ENCODE data around the gene GPATCH4.

Gene GPATCH4

GRCh38 chr1:156552518-156552917 is 48.8 kb downstream of the GPATCH4 start:
- H3K27ac ChIP-seq (ENCODE audit: low read depth, low read length): no peak overlapping the region
- H3K4me1 ChIP-seq (ENCODE audit: insufficient read depth, low read length): peaks cover 8% of the 10 kb centered on the region
- H3K36me3 ChIP-seq (ENCODE audit: insufficient read depth, low read length): no peaks in the 10 kb centered on the region
- no peaks in the 10 kb centered on the region for H3K9me3 ChIP-seq (ENCODE audit: low read length)
- no peak overlapping the region for H3K9ac ChIP-seq (ENCODE audit: low read length)
- H3K27me3 ChIP-seq (ENCODE audit: control insufficient read depth in 1 of 2, insufficient read depth in 2 of 2, low read length in 2 of 2): no peaks in the 10 kb centered on the region
- H3K4me3 ChIP-seq (ENCODE audit: low read depth in 1 of 2, low read length in 2 of 2): no peak overlapping the region

- no peak overlapping the region for H3K9ac ChIP-seq (ENCODE audit: low read length)
- H3K36me3 ChIP-seq (ENCODE audit: insufficient read depth, low read length): no peaks in the 10 kb centered on the region
- H3K27me3 ChIP-seq (ENCODE audit: control insufficient read depth in 1 of 2, insufficient read depth in 2 of 2, low read length in 2 of 2): no peaks in the 10 kb centered on the region
Observed at GRCh38 chr1:156551869-156552268, 49.4 kb downstream of the GPATCH4 start.

DNA sequence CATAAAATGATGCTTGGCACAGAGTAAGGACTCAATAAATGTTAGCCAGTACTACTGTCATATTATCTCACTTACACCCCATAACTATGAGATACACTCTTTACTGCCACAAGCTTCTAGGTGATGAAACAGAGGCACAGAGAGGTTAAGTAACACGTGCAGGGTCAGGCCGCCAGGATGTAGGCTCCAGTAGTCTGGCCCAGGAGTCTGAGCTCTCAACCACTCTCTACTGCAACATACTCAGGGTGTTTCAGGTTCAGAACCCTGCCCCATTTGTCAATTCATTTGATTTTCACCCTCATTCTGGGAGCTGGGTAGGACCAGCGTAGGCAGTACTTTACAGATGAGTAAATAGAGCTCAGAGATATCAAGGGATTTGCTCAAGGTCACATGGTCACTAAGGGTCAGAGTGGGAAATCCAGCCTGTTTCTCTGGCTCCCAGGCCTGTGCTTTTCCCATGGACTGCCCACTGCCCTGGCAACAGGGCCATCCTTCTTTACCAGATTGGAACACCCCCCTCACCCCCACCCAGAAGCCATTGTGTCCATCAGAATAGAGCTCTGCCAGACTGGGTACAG is 50.1 kb downstream of the GPATCH4 start:
- H3K27me3 ChIP-seq (ENCODE audit: control insufficient read depth in 1 of 2, insufficient read depth in 2 of 2, low read length in 2 of 2): no peaks in the 10 kb centered on the region
- H3K27ac ChIP-seq (ENCODE audit: low read depth, low read length): no peak overlapping the region
- H3K4me1 ChIP-seq (ENCODE audit: insufficient read depth, low read length): peaks cover 8% of the 10 kb centered on the region
- H3K9me3 ChIP-seq (ENCODE audit: low read length): no peaks in the 10 kb centered on the region
- no peak overlapping the region for H3K9ac ChIP-seq (ENCODE audit: low read length)
- H3K36me3 ChIP-seq (ENCODE audit: insufficient read depth, low read length): no peaks in the 10 kb centered on the region
- H3K4me3 ChIP-seq (ENCODE audit: low read depth in 1 of 2, low read length in 2 of 2): no peak overlapping the region

More at GRCh38 chr1:156551869-156552268, 49.4 kb downstream of the GPATCH4 start:
- Histone ChIP-seq H3K4me1 (ENCODE audit: insufficient read depth, low read length) (peaks cover 8% of the 10 kb centered on the region), H3K27ac (ENCODE audit: low read depth, low read length) (no peak overlapping the region), H3K4me3 (ENCODE audit: low read depth in 1 of 2, low read length in 2 of 2) (no peak overlapping the region), H3K9me3 (ENCODE audit: low read length) (no peaks in the 10 kb centered on the region)

DNA sequence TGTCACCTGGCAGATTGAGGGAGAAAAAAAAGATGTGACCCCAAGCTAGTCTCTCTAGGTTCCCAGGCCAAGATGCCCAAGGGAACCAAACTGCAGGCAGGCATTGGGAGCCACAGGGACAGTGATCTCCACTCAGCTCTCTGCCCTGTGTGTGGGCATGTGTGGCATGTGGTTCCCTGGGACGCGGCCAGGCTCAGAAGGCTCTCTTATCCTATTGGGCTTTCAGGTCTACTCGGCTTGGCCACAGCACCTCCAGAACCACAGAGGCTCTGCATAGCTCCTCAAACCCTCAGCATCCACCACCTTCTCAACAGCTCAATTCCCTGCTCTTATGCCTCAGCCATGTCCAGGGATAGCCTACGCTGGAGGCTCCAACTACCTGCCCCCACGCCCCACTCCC is 50.9 kb downstream of the GPATCH4 start:
- peaks cover 8% of the 10 kb centered on the region for H3K4me1 ChIP-seq (ENCODE audit: insufficient read depth, low read length)
- no peak overlapping the region for H3K4me3 ChIP-seq (ENCODE audit: low read depth in 1 of 2, low read length in 2 of 2)
- no peak overlapping the region for H3K9ac ChIP-seq (ENCODE audit: low read length)
- H3K27ac ChIP-seq (ENCODE audit: low read depth, low read length): no peak overlapping the region
- no peaks in the 10 kb centered on the region for H3K27me3 ChIP-seq (ENCODE audit: control insufficient read depth in 1 of 2, insufficient read depth in 2 of 2, low read length in 2 of 2)
- H3K9me3 ChIP-seq (ENCODE audit: low read length): no peaks in the 10 kb centered on the region
- H3K36me3 ChIP-seq (ENCODE audit: insufficient read depth, low read length): no peaks in the 10 kb centered on the region

GRCh38 chr1:156549831-156550230 is 51.4 kb downstream of the GPATCH4 start:
- no peaks in the 10 kb centered on the region for H3K36me3 ChIP-seq (ENCODE audit: insufficient read depth, low read length)
- peaks cover 8% of the 10 kb centered on the region for H3K4me1 ChIP-seq (ENCODE audit: insufficient read depth, low read length)
- H3K9ac ChIP-seq (ENCODE audit: low read length): no peak overlapping the region
- no peaks in the 10 kb centered on the region for H3K9me3 ChIP-seq (ENCODE audit: low read length)
- H3K27me3 ChIP-seq (ENCODE audit: control insufficient read depth in 1 of 2, insufficient read depth in 2 of 2, low read length in 2 of 2): no peaks in the 10 kb centered on the region
- H3K4me3 ChIP-seq (ENCODE audit: low read depth in 1 of 2, low read length in 2 of 2): no peak overlapping the region
- H3K27ac ChIP-seq (ENCODE audit: low read depth, low read length): no peak overlapping the region

GRCh38 chr1:156549390-156549789 is 51.9 kb downstream of the GPATCH4 start:
- Histone ChIP-seq H3K36me3 (ENCODE audit: insufficient read depth, low read length) (no peaks in the 10 kb centered on the region), H3K27me3 (ENCODE audit: control insufficient read depth in 1 of 2, insufficient read depth in 2 of 2, low read length in 2 of 2) (no peaks in the 10 kb centered on the region), H3K9me3 (ENCODE audit: low read length) (no peaks in the 10 kb centered on the region), H3K9ac (ENCODE audit: low read length) (no peak overlapping the region), H3K4me1 (ENCODE audit: insufficient read depth, low read length) (peaks cover 5% of the 10 kb centered on the region), H3K27ac (ENCODE audit: low read depth, low read length) (no peak overlapping the region), H3K4me3 (ENCODE audit: low read depth in 1 of 2, low read length in 2 of 2) (no peak overlapping the region)

DNA sequence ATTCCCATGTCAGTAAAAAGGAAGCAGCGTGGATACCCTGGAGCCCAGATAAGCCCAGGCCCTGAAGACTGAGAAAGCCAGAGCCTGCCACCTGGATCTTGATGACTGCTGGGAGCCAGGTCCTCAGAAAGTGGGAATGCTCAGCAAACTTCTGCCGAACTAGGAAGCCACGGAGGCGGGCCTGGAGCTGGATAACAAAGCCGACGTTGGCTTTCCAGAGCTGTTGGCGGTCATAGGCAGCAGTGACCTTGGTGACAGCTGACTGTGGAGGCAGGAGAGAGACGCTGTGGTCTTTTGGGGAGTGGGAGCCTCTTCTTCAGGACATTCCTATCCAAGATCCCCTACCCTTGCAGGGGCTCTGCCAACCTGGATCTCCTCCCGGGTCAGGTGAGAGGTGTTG is 53.3 kb downstream of the GPATCH4 start:
- Histone ChIP-seq H3K27me3 (ENCODE audit: control insufficient read depth in 1 of 2, insufficient read depth in 2 of 2, low read length in 2 of 2) (no peaks in the 10 kb centered on the region), H3K9ac (ENCODE audit: low read length) (no peak overlapping the region), H3K36me3 (ENCODE audit: insufficient read depth, low read length) (no peaks in the 10 kb centered on the region), H3K4me1 (ENCODE audit: insufficient read depth, low read length) (no peaks in the 10 kb centered on the region), H3K4me3 (ENCODE audit: low read depth in 1 of 2, low read length in 2 of 2) (no peak overlapping the region), H3K9me3 (ENCODE audit: low read length) (no peaks in the 10 kb centered on the region), H3K27ac (ENCODE audit: low read depth, low read length) (no peak overlapping the region)

DNA sequence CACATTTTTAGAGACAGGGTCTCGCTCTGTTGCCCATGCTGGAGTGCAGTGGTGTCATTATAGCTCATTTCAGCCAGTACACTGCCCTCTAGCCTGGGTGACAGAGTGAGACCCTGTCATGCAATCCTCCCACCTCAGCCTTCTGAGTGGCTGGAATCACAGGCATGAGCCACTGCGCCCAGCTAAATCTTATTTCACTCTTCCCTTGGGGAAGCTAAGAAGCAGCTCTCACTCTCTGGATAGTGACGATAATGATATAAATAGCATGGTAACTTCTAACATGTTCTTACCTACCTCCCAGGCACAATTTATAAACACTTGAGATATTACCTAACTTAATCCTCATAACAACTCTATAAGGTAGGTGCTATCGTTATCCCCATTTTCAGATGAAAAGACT is 53.8 kb downstream of the GPATCH4 start:
- Histone ChIP-seq H3K36me3 (ENCODE audit: insufficient read depth, low read length) (no peaks in the 10 kb centered on the region), H3K9me3 (ENCODE audit: low read length) (no peaks in the 10 kb centered on the region), H3K4me1 (ENCODE audit: insufficient read depth, low read length) (no peaks in the 10 kb centered on the region), H3K4me3 (ENCODE audit: low read depth in 1 of 2, low read length in 2 of 2) (no peak overlapping the region), H3K27ac (ENCODE audit: low read depth, low read length) (no peak overlapping the region), H3K27me3 (ENCODE audit: control insufficient read depth in 1 of 2, insufficient read depth in 2 of 2, low read length in 2 of 2) (no peaks in the 10 kb centered on the region), H3K9ac (ENCODE audit: low read length) (no peak overlapping the region)

DNA sequence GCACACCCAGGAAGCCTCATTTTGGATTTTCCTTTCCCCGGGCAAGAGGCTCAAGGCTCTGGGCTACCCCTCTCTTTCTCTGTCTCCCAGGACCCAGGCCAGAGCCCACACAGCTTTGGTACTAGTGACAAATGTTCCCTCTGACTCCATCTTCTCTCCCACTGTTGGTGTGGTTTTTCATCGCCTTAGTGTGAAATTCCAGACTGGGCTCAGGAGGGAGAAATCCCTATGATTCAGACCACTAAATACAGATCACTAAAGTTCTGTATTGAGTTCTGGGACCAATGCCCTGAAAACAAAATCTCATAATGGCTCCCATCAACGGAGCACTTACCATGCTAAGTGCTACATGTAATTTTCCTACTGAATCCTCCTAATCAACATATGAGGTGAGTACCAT is 55.0 kb downstream of the GPATCH4 start:
- H3K27ac ChIP-seq (ENCODE audit: low read depth, low read length): no peak overlapping the region
- no peak overlapping the region for H3K4me3 ChIP-seq (ENCODE audit: low read depth in 1 of 2, low read length in 2 of 2)
- no peaks in the 10 kb centered on the region for H3K36me3 ChIP-seq (ENCODE audit: insufficient read depth, low read length)
- H3K9ac ChIP-seq (ENCODE audit: low read length): no peak overlapping the region
- no peaks in the 10 kb centered on the region for H3K27me3 ChIP-seq (ENCODE audit: control insufficient read depth in 1 of 2, insufficient read depth in 2 of 2, low read length in 2 of 2)
- no peaks in the 10 kb centered on the region for H3K4me1 ChIP-seq (ENCODE audit: insufficient read depth, low read length)
- H3K9me3 ChIP-seq (ENCODE audit: low read length): no peaks in the 10 kb centered on the region

DNA sequence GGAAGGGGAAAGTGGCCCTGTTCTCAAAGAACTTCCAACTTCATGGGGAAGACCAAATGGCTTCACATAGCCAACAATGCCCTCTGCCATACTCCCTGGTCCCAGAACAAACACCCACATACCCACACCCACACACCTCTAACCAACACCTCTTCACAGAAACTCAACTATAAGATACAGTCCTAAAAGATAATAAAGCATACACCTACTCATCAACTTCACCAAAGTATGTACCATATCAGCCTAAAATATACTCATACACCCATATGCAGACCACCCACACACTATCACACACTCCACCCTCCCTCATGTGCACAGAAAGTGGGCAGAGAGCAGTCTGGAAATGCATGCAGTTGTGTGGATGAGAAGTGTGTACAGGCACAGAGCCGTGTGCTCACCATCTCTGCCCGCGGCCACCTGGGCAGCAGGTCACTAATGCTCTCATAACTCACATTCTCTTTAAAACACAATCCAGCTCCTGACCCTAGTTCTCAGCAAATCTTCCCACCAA is 56.6 kb downstream of the GPATCH4 start:
- no peak overlapping the region for H3K9ac ChIP-seq (ENCODE audit: low read length)
- H3K9me3 ChIP-seq (ENCODE audit: low read length): no peaks in the 10 kb centered on the region
- no peaks in the 10 kb centered on the region for H3K36me3 ChIP-seq (ENCODE audit: insufficient read depth, low read length)
- no peaks in the 10 kb centered on the region for H3K4me1 ChIP-seq (ENCODE audit: insufficient read depth, low read length)
- H3K27me3 ChIP-seq (ENCODE audit: control insufficient read depth in 1 of 2, insufficient read depth in 2 of 2, low read length in 2 of 2): no peaks in the 10 kb centered on the region
- no peak overlapping the region for H3K4me3 ChIP-seq (ENCODE audit: low read depth in 1 of 2, low read length in 2 of 2)
- no peak overlapping the region for H3K27ac ChIP-seq (ENCODE audit: low read depth, low read length)
